GM10847 (cell line): ENCODE measurements around the gene SMURF1.

Experiments
- POLR2A ChIP-seq: IDR thresholded peaks from 2 replicates; pipeline ENCODE4 v1.6.1; 2011; ENCODE audit not compliant: insufficient read length; ENCODE audit errors: extremely low read depth

SMURF1 gene

GRCh38 chr7:98988641-98989040, 155.3 kb downstream of the SMURF1 start:
- no peak for TF ChIP-seq POLR2A

GRCh38 chr7:98985945-98986344, 158.0 kb downstream of the SMURF1 start:
- TF ChIP-seq POLR2A = no peak

- no peak for TF ChIP-seq POLR2A
These were observed 158.5 kb downstream of the SMURF1 start for GRCh38 chr7:98985406-98985805.

- TF ChIP-seq POLR2A = no peak
These were observed 159.8 kb downstream of the SMURF1 start for GRCh38 chr7:98984126-98984525.

- TF ChIP-seq POLR2A = no peak
These were observed 161.2 kb downstream of the SMURF1 start for GRCh38 chr7:98982686-98983085.

GRCh38 chr7:98981701-98982100, 162.2 kb downstream of the SMURF1 start:
- TF ChIP-seq POLR2A = no peak

- TF ChIP-seq POLR2A = no peak
These were observed 165.2 kb downstream of the SMURF1 start for GRCh38 chr7:98978672-98979071.
